ENCODE data around the gene DOP1A. TPM values are rescaled to one million over a fixed set of nuclear protein-coding genes. Genes with fewer than 3 reads are reported as not detected.

DOP1A gene
- total RNA-seq, 1 experiment from 2014 or later, result 17.0 TPM

DNA sequence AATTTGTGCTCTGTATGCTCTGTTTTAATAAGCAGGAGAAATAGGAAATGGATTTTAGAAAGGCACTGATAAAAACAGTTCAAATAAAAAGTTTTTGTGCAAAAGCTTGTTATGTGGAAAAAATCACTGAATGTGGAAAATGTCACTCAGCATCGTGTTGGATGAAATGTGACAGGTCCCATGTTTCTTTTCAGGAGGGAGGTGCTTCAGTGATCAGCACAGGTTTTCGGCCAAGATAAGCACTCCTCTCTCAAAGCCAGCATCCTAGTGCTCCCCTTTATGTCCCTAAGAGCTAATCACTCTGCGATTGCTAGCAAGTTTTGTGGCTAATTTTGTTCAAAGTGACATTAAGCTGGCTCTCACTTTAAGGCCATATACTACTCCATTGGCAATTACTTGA, 13.8 kb upstream of the DOP1A start:
- no peaks in the 10 kb centered on the region for H3K9me3 ChIP-seq (ENCODE audit: control insufficient read depth, low read depth, low read length)
- H3K23me2 ChIP-seq (ENCODE audit: insufficient read length, low read depth, low read length, poor library complexity, severe bottlenecking), result no peaks in the 10 kb centered on the region
- H3K18ac ChIP-seq (ENCODE audit: insufficient read length, low read depth, low read length), result no peak overlapping the region
- H3K27me3 ChIP-seq (ENCODE audit: insufficient read depth, low read length), result no peaks in the 10 kb centered on the region
- H3K4me1 Mint-ChIP-seq, result peaks cover 6 to 13% of the 10 kb centered on the region in 2 experiments; a peak in 3 of 4 replicates
- no peak overlapping the region for H2BK120ac ChIP-seq (ENCODE audit: low read depth, low read length, poor library complexity, severe bottlenecking)
- no peak overlapping the region for H3K4me3 Mint-ChIP-seq
- no peak overlapping the region for H3K9ac ChIP-seq (ENCODE audit: extremely low read depth, insufficient read length, low read length)
- H3K9me3 Mint-ChIP-seq, result no peaks in the 10 kb centered on the region
- DNase-seq, result no peak
- no peak overlapping the region for H4K91ac ChIP-seq (ENCODE audit: insufficient read length, low read depth, low read length)
- no peak overlapping the region for H2AFZ ChIP-seq (ENCODE audit: low read length)
- TF ChIP-seq, protein P1, sequence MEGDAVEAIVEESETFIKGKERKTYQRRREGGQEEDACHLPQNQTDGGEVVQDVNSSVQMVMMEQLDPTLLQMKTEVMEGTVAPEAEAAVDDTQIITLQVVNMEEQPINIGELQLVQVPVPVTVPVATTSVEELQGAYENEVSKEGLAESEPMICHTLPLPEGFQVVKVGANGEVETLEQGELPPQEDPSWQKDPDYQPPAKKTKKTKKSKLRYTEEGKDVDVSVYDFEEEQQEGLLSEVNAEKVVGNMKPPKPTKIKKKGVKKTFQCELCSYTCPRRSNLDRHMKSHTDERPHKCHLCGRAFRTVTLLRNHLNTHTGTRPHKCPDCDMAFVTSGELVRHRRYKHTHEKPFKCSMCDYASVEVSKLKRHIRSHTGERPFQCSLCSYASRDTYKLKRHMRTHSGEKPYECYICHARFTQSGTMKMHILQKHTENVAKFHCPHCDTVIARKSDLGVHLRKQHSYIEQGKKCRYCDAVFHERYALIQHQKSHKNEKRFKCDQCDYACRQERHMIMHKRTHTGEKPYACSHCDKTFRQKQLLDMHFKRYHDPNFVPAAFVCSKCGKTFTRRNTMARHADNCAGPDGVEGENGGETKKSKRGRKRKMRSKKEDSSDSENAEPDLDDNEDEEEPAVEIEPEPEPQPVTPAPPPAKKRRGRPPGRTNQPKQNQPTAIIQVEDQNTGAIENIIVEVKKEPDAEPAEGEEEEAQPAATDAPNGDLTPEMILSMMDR (conservative IDR thresholded peaks at IDR 0.05), result no peak
- H4K5ac ChIP-seq (ENCODE audit: insufficient read length, low read depth, low read length), result no peak overlapping the region
- no peak overlapping the region for H3K56ac ChIP-seq (ENCODE audit: insufficient read length, low read depth, low read length)
- H2AK5ac ChIP-seq (ENCODE audit: insufficient read length, low read length), result no peak overlapping the region
- H3K23ac ChIP-seq (ENCODE audit: insufficient read length, low read depth, low read length), result no peak overlapping the region
- no peaks in the 10 kb centered on the region for H3K79me1 ChIP-seq (ENCODE audit: insufficient read depth, low read depth, low read length, poor library complexity, severe bottlenecking)
- no peak overlapping the region for H3T11ph ChIP-seq (ENCODE audit: low read length)
- no peak overlapping the region for H2BK5ac ChIP-seq (ENCODE audit: insufficient read length, low read length)
- no peak overlapping the region for H3K4me2 ChIP-seq (ENCODE audit: insufficient read depth, insufficient read length, low read length)
- H3K27me3 Mint-ChIP-seq (ENCODE audit: low read depth), result no peaks in the 10 kb centered on the region
- 0 out of 2 replicates have a peak, but pooled peaks cover 1% of the 10 kb centered on the region for H3K79me2 ChIP-seq (ENCODE audit: insufficient read depth, low read length)
- H3K4me1 ChIP-seq (ENCODE audit: insufficient read depth, low read length), result no peaks in the 10 kb centered on the region
- H3K4ac ChIP-seq (ENCODE audit: low read depth, low read length), result no peak overlapping the region
- WGBS (ENCODE audit: extremely low coverage, insufficient read length, low lambda C conversion rate), result no CpG with 5 or more reads among the region's 3 CpGs
- no peak overlapping the region for H3K14ac ChIP-seq (ENCODE audit: insufficient read depth, low read length)
- H2BK15ac ChIP-seq (ENCODE audit: low read depth, low read length), result no peak overlapping the region
- H2BK12ac ChIP-seq (ENCODE audit: insufficient read length, low read depth, low read length), result no peak overlapping the region
- no peak overlapping the region for H3K27ac ChIP-seq (ENCODE audit: insufficient read length, low read depth, low read length)
- peaks cover 8 to 30% (median 29%) of the 10 kb centered on the region in 3 experiments for H3K36me3 Mint-ChIP-seq (ENCODE audit: insufficient read depth in 1 of 3, low read depth in 3 of 3)
- no peak overlapping the region for H3K27ac Mint-ChIP-seq
- no peak overlapping the region for H2BK20ac ChIP-seq (ENCODE audit: low read depth, low read length, poor library complexity, severe bottlenecking)
- H4K20me1 ChIP-seq (ENCODE audit: control insufficient read depth, insufficient read depth, insufficient read length), result no peaks in the 10 kb centered on the region
- H4K8ac ChIP-seq (replicated peaks; ENCODE audit: insufficient read length, low read depth, low read length), result no peak overlapping the region

All from H9 (cell line).